Aorta (tissue), 5 donors: ENCODE data around the gene IL4. TPM values are rescaled to one million over a fixed set of nuclear protein-coding genes. Genes with fewer than 3 reads are reported as not detected.

ENCODE experiments used
- ATAC-seq: fragments of 200-7000 bp; cut with Tn5 transposase; one replicate; pipeline ENCODE4 v1.9.1; 2022; ENCODE audit warnings: moderate library complexity; ENCODE audit not compliant: low FRiP score
- DNase-seq, 2 donors: peaks; one replicate each; pipeline ENCODE4 v3.0.0-alpha.2; 2020
- H3K27ac ChIP-seq, 2 donors: one replicate each; pipeline ENCODE4 v1.5.1; 2013; ENCODE audit warnings: low read length in 2 of 2, mild to moderate bottlenecking in 2 of 2, moderate library complexity in 2 of 2, control low read depth in 1 of 2, inconsistent platforms in 1 of 2, low read depth in 1 of 2
- H3K27me3 ChIP-seq, 2 donors: one replicate each; pipeline ENCODE4 v1.6.1; 2013; ENCODE audit warnings: control low read depth in 1 of 2, low read length in 1 of 2, mild to moderate bottlenecking in 1 of 2, moderate library complexity in 1 of 2; ENCODE audit not compliant: insufficient read depth in 2 of 2, control insufficient read depth in 1 of 2
- H3K36me3 ChIP-seq, 2 donors: one replicate each; pipeline ENCODE4 v1.6.1; 2013; ENCODE audit warnings: control low read depth in 1 of 2, low read length in 1 of 2, mild to moderate bottlenecking in 1 of 2; ENCODE audit not compliant: insufficient read depth in 2 of 2, control insufficient read depth in 1 of 2
- H3K4me1 ChIP-seq, 2 donors: one replicate each; pipeline ENCODE4 v1.6.1; 2013; ENCODE audit warnings: low read length in 2 of 2, control low read depth in 1 of 2, mild to moderate bottlenecking in 1 of 2, moderate library complexity in 1 of 2; ENCODE audit not compliant: insufficient read depth in 2 of 2, control insufficient read depth in 1 of 2
- H3K4me3 ChIP-seq, 2 donors: one replicate each; pipeline ENCODE4 v1.5.1; 2013; ENCODE audit warnings: low read length in 2 of 2, control low read depth in 1 of 2, mild to moderate bottlenecking in 1 of 2
- H3K9me3 ChIP-seq: one replicate; pipeline ENCODE4 v1.6.1; 2013; ENCODE audit warnings: mild to moderate bottlenecking, low read length; ENCODE audit not compliant: control insufficient read depth
- WGBS, 2 donors: extraction: QIAGEN DNeasy Blood & Tissue Kit; methylation state at CpG; one replicate each; pipeline ENCODE4 v1.1.7; 2013; 5-methylcytosine and 5-hydroxymethylcytosine counted together
- intact Hi-C, 2 donors: fragments of 100-400 bp; cut with DNase I; formaldehyde crosslinking; loops; one replicate each; pipeline versions ENCODE4 v1.14.2 to v1.15.0; 2022
- polyA plus RNA-seq, 2 donors: library from polyadenylated mRNA; stranded (reverse); fragments of 200-250 nt; gene quantifications; one replicate each; pipeline ENCODE4 v1.2.3, GENCODE V29; 2013
- total RNA-seq, 2 donors: library from RNA; stranded (reverse); fragmentation: NEBNext Ultra II Directional; extraction: Animal tissue kit (Norgen Biotek cat#: 25700); gene quantifications; one replicate each; pipeline ENCODE4 v1.2.1, GENCODE V29; 2021
- donor health status: healthy with polysubstance abuse.
- donor health status: Bipolar disorder and iron deficiency.
- donor health status: DM: no; HTN: no; CAD: no.
- donor health status: DM: no; HTN: no; CAD: no.
- donor health status: DM: yes; HTN: yes; CAD: no.

IL4 gene
- total and polyA plus RNA-seq, 4 donors: not detected

- Histone ChIP-seq H3K36me3 (no peaks in the 10 kb centered on the region), H3K9me3 (no peaks in the 10 kb centered on the region), H3K27me3 (no peaks in the 10 kb centered on the region), H3K27ac (peak overlapping the region in 1 of 2 donors; percentile 30), H3K4me1 (no peaks in the 10 kb centered on the region), H3K4me3 (no peak overlapping the region)
- no peak for ATAC-seq
- no peak for DNase-seq
- intact Hi-C loops: no loop called here
- WGBS, 2 donors: 44 to 50% methylated on average over 15 of the region's 15 CpGs
These were observed 4.1 kb downstream of the IL4 start for GRCh38 chr5:132677682-132678400.

GRCh38 chr5:132678735-132679134 lies 4.9 kb downstream of the IL4 start:
- Histone ChIP-seq H3K27ac (no peak overlapping the region), H3K27me3 (no peaks in the 10 kb centered on the region), H3K36me3 (no peaks in the 10 kb centered on the region), H3K4me3 (no peak overlapping the region), H3K9me3 (no peaks in the 10 kb centered on the region), H3K4me1 (no peaks in the 10 kb centered on the region)
- intact Hi-C loops: no loop called here
- no peak for ATAC-seq
- DNase-seq: no peak
- WGBS, 2 donors: 95 to 96% methylated on average over 1 of the region's 1 CpG

GRCh38 chr5:132679166-132679565 lies 5.4 kb downstream of the IL4 start:
- Histone ChIP-seq H3K4me1 (no peaks in the 10 kb centered on the region), H3K27ac (no peak overlapping the region), H3K27me3 (no peaks in the 10 kb centered on the region), H3K36me3 (no peaks in the 10 kb centered on the region), H3K4me3 (no peak overlapping the region), H3K9me3 (no peaks in the 10 kb centered on the region)
- ATAC-seq (no peak), DNase-seq (no peak)
- WGBS, 2 donors: 90 to 94% methylated on average over 7 of the region's 7 CpGs
- intact Hi-C loops: no loop called here

- no peaks in the 10 kb centered on the region for H3K9me3 ChIP-seq
- no peaks in the 10 kb centered on the region for H3K4me1 ChIP-seq
- H3K27me3 ChIP-seq: no peaks in the 10 kb centered on the region
- no peak overlapping the region for H3K4me3 ChIP-seq
- no peak overlapping the region for H3K27ac ChIP-seq
- DNase-seq: no peak
- H3K36me3 ChIP-seq: no peaks in the 10 kb centered on the region
- no peak for ATAC-seq
- 93% methylated on average over 15 of the region's 15 CpGs for WGBS, 2 donors
- intact Hi-C loops: no loop called here
These were observed 6.1 kb downstream of the IL4 start for GRCh38 chr5:132679717-132680380.

- Histone ChIP-seq H3K36me3 (no peaks in the 10 kb centered on the region), H3K27me3 (no peaks in the 10 kb centered on the region), H3K9me3 (no peaks in the 10 kb centered on the region), H3K27ac (no peak overlapping the region), H3K4me1 (no peaks in the 10 kb centered on the region), H3K4me3 (no peak overlapping the region)
- no peak for ATAC-seq
- 96 to 97% methylated on average over 8 of the region's 8 CpGs for WGBS, 2 donors
- intact Hi-C loops: no loop called here
- DNase-seq: no peak
These were observed 7.1 kb downstream of the IL4 start for GRCh38 chr5:132680780-132681475.

- Histone ChIP-seq H3K4me1 (no peaks in the 10 kb centered on the region), H3K36me3 (no peaks in the 10 kb centered on the region), H3K27ac (no peak overlapping the region), H3K27me3 (no peaks in the 10 kb centered on the region), H3K9me3 (no peaks in the 10 kb centered on the region), H3K4me3 (no peak overlapping the region)
- 92 to 96% methylated on average over 2 of the region's 2 CpGs for WGBS, 2 donors
- DNase-seq: no peak
- ATAC-seq: no peak
- intact Hi-C loops: no loop called here
These were observed 7.7 kb downstream of the IL4 start for GRCh38 chr5:132681476-132681831.

GRCh38 chr5:132681983-132682382 lies 8.2 kb downstream of the IL4 start:
- H3K4me3 ChIP-seq: no peak overlapping the region
- no peak for ATAC-seq
- H3K9me3 ChIP-seq: no peaks in the 10 kb centered on the region
- no peaks in the 10 kb centered on the region for H3K36me3 ChIP-seq
- H3K27me3 ChIP-seq: no peaks in the 10 kb centered on the region
- DNase-seq: no peak
- H3K27ac ChIP-seq: no peak overlapping the region
- 95 to 97% methylated on average over 4 of the region's 4 CpGs for WGBS, 2 donors
- H3K4me1 ChIP-seq: no peaks in the 10 kb centered on the region
- intact Hi-C loops: no loop called here

GRCh38 chr5:132684491-132684890 lies 10.7 kb downstream of the IL4 start:
- no peaks in the 10 kb centered on the region for H3K27me3 ChIP-seq
- H3K4me3 ChIP-seq: no peak overlapping the region
- no peaks in the 10 kb centered on the region for H3K36me3 ChIP-seq
- 91 to 93% methylated on average over 6 of the region's 6 CpGs for WGBS, 2 donors
- intact Hi-C loops: no loop called here
- H3K4me1 ChIP-seq: no peaks in the 10 kb centered on the region
- DNase-seq: no peak
- H3K9me3 ChIP-seq: no peaks in the 10 kb centered on the region
- ATAC-seq: no peak
- no peak overlapping the region for H3K27ac ChIP-seq
